Embryonic facial prominence (tissue), 1 donor: Measurements from ENCODE around the gene GTF3A.

ENCODE experiments used
- DNase-seq: peaks from one replicate; pipeline ENCODE4 v3.0.0-alpha.2; 2016; ENCODE audit errors: extremely low spot score

GTF3A gene

DNA sequence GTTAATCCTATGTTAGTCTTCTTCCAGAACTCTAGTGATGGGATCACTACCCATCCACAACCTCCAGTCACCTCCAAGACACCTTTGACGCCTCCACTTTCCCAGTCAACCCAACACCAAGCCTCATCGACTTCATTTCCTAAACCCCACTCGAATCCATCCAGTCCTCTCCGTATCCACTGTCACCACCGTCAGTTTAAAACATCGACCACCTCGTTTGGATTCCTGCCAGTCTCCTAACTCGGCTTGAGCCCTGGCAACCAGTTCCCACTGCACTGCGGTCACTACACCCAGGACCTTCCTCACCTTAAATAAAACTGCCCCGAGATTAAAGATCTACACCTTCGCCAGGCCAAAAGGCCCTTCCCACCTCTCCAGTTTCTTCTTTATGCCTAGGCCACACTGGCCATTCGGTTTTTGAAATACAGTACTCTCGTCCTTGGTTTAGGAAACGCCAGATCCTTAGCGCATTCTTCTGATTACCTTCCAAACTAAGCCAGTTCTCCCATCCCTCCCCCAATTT is 24.7 kb downstream of the GTF3A start:
- no peak for DNase-seq

DNA sequence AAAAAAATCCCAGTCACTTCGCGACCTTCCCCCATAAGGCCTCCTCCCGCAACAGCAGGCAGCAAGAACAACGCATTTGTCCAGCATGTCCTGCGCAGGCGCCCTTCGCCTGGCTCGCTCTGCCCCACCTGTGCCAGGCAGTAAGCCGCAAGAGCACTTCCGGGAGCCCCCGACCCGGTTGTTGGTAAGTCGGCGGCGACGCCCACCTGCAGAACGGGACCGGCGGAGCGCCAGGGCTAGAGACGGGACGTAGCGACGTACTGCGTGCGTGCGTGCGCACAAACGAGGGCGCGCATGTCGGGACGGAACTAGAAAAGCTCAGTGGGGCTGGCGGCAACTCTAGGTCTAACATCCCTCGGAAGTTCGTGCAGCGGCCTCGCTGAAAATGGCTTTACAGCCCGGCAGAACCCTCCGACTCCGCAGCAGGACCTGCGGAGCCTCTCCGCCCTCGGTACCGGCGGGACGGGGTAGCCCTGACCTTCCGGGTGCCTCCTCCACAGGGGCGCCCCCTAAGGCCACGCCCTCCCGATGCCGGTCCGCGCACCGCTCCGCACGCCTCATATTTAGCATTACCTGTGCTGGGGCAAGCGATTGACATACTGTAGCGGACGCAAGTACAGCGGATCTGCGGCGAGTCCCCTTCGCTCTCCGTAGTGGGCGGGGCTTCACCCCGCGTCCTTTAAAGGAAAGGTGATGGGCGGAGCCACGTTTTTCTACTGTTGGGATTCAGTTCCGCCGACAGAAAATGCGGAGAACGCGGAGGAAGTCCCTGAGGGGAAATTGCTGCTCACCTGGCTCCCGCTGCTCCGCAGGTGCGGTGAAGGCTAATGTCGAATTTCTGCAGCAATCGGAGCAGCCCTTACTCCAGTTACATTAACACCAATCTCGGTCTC is 25.8 kb downstream of the GTF3A start, which contains the start of gene MTIF3:
TSS of gene MTIF3 (minus strand) at position 629 of the 893 bp plus-strand sequence. CDS start 10,116 bp downstream, outside the sequence.
- DNase-seq, result peak; percentile 81

GRCh38 chr13:27450921-27451471 is 26.6 kb downstream of the GTF3A start:
- DNase-seq, result no peak

DNA sequence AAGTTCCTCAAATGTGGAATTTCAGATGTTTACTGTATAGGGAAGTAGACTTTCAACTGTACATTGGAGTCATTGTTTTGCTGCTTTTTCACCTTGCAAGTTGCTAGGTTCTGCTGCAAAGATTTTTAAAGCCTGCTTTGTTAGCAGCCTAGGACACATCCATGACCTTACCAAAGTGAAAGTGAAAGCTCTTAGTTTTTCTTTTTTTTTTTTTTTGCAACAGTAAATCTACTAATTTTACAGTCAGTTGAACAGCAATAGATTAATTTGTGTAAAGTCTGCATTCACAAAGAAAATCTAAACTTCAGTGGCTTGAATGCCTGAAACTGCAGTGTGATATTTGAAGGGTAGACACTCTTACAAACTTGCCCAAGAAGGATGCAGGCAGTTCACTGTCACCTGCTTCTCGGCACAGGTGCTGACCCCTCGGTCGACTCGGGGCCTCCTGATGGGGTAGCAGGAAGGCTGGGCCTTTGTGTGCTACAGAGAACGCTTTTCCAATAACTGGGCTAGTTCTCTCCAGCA is 31.0 kb downstream of the GTF3A start:
- no peak for DNase-seq

DNA sequence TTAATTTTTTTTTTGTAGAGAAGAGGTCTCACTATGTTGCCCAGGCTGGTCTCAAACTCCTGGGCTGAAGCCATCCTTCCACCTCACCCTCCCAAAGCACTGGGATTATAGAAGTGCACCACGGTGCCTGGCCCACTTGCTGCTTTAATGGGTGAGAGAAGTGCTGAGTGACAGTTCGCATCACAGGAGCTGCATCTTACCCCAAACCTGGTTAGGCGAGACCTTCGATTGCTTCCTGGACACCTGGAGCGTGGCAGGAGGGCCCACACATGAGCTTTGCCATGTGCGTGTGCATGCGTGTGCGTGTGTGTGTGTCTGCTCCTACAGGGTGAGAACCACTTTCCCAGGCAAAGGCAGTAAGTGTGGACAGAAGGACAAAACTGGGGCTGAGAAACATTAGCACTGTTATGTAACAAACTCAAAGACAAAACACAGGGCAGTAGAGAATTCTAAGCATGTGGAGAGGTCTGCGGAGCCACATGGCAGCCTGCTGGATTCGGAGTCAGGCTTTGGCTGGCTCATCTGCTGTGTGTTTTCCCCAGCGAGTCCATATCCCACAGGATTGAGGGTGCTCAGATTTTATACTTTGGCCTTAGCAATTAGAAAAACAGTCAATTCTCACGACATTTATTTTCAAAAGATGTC is 37.6 kb downstream of the GTF3A start:
- DNase-seq, result no peak

DNA sequence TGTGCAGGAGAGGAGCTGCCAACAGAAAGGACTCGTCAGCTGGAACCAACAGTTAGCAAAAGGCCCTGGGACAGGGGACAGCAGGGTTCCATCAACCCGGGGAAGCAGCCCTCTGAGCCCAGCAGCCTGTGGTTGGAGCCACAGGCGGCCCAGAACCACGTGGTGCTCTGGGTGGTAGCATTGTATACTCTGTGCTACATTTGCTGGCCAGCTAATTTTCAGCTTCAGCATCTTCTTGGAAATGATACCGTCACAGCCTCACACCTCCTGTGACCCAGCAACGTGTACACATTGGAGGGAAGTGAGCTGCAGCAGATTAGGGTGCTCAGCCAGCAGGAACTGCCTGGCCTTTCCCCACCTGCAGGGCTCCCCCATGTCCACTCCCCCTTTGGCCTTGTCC is 39.1 kb downstream of the GTF3A start:
- no peak for DNase-seq

- no peak for DNase-seq
Measured at GRCh38 chr13:27465611-27466010, 41.2 kb downstream of the GTF3A start.

DNA sequence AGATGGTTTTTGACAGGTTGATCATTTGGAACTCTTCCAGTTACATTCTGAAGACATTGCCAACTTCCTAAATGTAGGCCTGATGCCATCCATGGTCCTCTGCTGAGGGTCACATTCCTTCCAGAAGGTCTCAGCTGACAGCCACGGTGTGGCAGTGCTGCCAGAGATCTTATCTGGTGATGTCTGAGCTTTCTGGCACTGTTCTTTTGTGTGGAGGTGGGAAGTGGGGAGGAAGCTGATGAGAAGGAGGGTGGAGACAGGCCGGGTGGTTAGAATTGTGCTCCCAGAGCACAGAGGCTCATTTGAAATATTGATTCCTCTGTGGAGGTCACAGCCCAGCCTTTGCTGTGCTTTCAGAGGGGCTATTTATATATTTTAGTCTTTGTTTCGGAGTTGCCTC is 42.1 kb downstream of the GTF3A start:
- no peak for DNase-seq

- no peak for DNase-seq
Measured at GRCh38 chr13:27470075-27470820, 45.8 kb downstream of the GTF3A start.

- DNase-seq, result no peak
Measured at GRCh38 chr13:27472441-27472840, 48.0 kb downstream of the GTF3A start.

- no peak for DNase-seq
Measured at GRCh38 chr13:27472941-27473340, 48.5 kb downstream of the GTF3A start.

DNA sequence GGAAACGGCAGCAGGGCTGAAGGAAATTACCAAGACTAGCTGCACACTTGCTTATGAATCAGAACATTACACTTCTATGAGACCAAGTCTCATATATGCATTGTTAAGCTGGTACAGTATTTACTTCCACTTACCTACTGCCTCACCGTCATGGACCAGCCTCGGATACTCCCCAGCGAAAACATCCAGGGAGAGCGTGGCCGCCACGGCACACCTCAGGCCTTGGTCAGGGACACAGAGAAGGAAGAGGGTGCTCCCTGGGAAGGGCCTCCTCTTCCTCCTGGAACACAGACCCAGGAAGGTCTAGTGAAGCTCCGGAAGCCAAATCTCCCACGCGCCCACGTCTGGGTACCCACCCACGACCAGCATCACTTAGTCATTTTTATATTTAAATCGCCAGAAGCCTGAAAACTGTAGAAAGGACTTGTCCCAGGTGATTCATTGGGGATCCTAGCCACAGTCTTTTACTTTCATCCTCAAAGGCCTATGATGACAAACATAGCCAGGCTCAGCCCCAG is 50.4 kb downstream of the GTF3A start:
- DNase-seq, result no peak

GRCh38 chr13:27476943-27477703 is 52.7 kb downstream of the GTF3A start:
- DNase-seq, result no peak

GRCh38 chr13:27481766-27482165 is 57.3 kb downstream of the GTF3A start:
- DNase-seq, result no peak

DNA sequence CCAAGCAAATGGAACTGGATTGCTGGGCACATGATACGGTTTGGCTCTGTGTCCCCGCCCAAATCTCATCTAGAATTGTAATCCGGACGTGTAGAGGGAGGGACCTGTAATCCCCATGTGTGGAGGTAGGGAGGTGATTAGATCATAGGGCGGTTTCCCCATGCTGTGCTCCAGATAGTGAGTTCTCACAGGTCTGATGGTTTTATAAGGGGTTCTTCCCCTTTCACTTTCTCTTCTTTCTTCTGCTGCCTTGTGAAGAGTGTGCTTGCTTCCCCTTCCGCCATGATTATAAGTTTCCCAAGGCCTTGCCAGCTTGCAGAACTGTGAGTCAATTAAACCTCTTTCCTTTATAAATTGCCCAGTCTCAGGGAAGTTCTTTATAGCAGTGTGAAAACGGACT is 58.6 kb downstream of the GTF3A start:
- no peak for DNase-seq

DNA sequence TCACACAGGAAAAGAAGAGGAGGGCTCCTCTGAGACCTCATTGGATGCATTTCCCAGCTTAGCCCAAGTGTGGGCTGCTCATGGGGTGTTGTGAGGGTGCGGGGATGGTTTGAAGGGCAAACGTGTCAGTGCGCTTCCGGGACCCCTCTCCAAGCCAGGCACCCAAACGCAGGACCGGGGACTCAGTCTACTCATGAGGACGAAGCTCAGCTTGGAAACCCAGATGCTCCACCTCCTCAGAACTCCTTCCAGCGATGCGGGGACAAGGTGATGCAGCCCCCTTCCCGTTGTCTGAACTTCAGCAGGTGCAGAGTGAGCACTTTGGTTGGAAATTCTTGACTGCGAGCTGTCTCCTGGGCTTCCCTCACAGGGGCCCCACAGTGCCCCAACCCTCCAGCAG is 59.0 kb downstream of the GTF3A start:
- DNase-seq, result no peak
